Gastrocnemius medialis (tissue), 4 donors: ENCODE data around the gene CLPX. TPM values are rescaled to one million over a fixed set of nuclear protein-coding genes. Genes with fewer than 3 reads are reported as not detected.

Source experiments
- ATAC-seq, 2 donors: fragments of 150-250 bp; one replicate each; pipeline ENCODE4 v1.9.1; 2016
- DNase-seq, 2 donors: peaks; one replicate each; pipeline ENCODE4 v3.0.0-alpha.2; 2019
- H3K27ac ChIP-seq, 4 donors: fragments of 200-600 bp; sonication (generic); 1 replicate in 1 of 4; 2 replicates in 3 of 4; pipeline ENCODE4 v1.5.1; 2016 to 2018; ENCODE audit warnings: mild to moderate bottlenecking in 2 of 4, moderate library complexity in 1 of 4
- H3K27me3 ChIP-seq, 3 donors: fragments of 200-600 bp; sonication (generic) in 2 of 3; 1 replicate in 1 of 3; 2 replicates in 2 of 3; pipeline versions ENCODE4 v1.5.1 to v1.6.0; 2016 to 2019; ENCODE audit warnings: mild to moderate bottlenecking in 1 of 3, moderate library complexity in 1 of 3
- H3K36me3 ChIP-seq, 2 donors: fragments of 200-600 bp; sonication (generic) in 1 of 2; one replicate each; pipeline ENCODE4 v1.5.1; 2017 to 2018
- H3K4me1 ChIP-seq, 2 donors: fragments of 200-600 bp; sonication (generic) in 1 of 2; one replicate each; pipeline ENCODE4 v1.5.1; 2016 to 2017; ENCODE audit warnings: mild to moderate bottlenecking in 2 of 2
- H3K4me3 ChIP-seq, 4 donors: fragments of 200-600 bp; sonication (generic) in 3 of 4; 1 replicate in 1 of 4; 2 replicates in 3 of 4; pipeline ENCODE4 v1.5.1; 2016 to 2019; ENCODE audit warnings: mild to moderate bottlenecking in 2 of 4
- H3K9me3 ChIP-seq, 3 donors: fragments of 200-600 bp; sonication (generic) in 2 of 3; 1 replicate in 1 of 3; 2 replicates in 2 of 3; pipeline ENCODE4 v1.5.1; 2016 to 2019
- CTCF ChIP-seq, 5 experiments: fragments of 450-650 bp in 3 of 5; fragments of 200-600 bp in 2 of 5; sonication (generic) in 2 of 5; IDR thresholded peaks in 4 of 5; conservative IDR thresholded peaks in 1 of 5; 1 replicate in 4 of 5; 2 replicates in 1 of 5; pipeline ENCODE4 v1.5.1; 2016 to 2019; ENCODE audit warnings: antibody characterized with exemption in 5 of 5, mild to moderate bottlenecking in 3 of 5, moderate library complexity in 3 of 5
- POLR2A ChIP-seq, 2 donors: fragments of 450-650 bp; IDR thresholded peaks; one replicate each; pipeline ENCODE4 v1.6.1; 2017; ENCODE audit warnings: antibody characterized with exemption in 2 of 2, mild to moderate bottlenecking in 2 of 2, moderate library complexity in 2 of 2
- in situ Hi-C, 4 donors: fragments of 200-750 bp; cut with MboI; loops; one replicate each; pipeline versions ENCODE4 v1.15.0 to v1.8.0; 2017; ENCODE audit warnings: low sequenced_read_pairs in 4 of 4
- intact Hi-C: fragments of 100-400 bp; cut with DNase I; formaldehyde crosslinking; loops from one replicate; pipeline ENCODE4 v1.15.1; 2023; ENCODE audit warnings: low total_unique reads
- total RNA-seq, 4 donors: library from RNA; depleted of rRNA; stranded (reverse); fragments of >200 nt; gene quantifications; one replicate each; pipeline versions ENCODE4 v1.1.0 to v1.2.3, GENCODE V29; 2016

Gene CLPX
- total RNA-seq, 4 donors from 2014 or later, result 49.3 to 116 (median 63.3) TPM

DNA sequence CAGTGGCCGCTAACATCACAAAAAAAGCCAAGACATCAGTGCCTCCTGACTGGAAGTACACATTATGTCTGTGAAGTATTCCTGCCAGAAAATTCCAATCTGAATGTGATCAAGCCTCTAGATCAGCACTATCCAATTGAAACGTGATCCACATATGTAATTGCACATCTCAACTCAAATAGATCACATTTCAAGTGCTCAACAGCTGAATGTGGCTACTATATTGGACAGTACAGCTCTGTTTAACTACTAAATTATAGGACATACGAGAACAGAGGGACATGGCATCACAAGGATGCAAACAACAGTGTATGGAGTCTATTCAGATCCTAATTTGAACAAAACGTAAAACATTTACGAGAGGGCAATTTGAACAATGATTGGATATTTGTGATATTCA is 69.6 kb downstream of the CLPX start:
- Histone ChIP-seq H3K27ac (peak overlapping the region in 1 of 4 donors; percentile 21), H3K4me1 (peaks cover 0 to 15% of the 10 kb centered on the region in 2 donors), H3K36me3 (peaks cover 2 to 56% of the 10 kb centered on the region in 2 donors), H3K9me3 (no peaks in the 10 kb centered on the region), H3K27me3 (no peaks in the 10 kb centered on the region), H3K4me3 (no peak overlapping the region)
- ATAC-seq, result peak in 1 of 2 donors; percentile 81
- TF ChIP-seq CTCF (IDR thresholded peaks at IDR 0.05 in 4 of 5, conservative IDR thresholded peaks at IDR 0.05 in 1 of 5), result no peak
- TF ChIP-seq POLR2A (IDR thresholded peaks at IDR 0.05), result no peak
- no peak for DNase-seq
- in situ Hi-C loops, result no loop called here
- intact Hi-C loops, result no loop called here

GRCh38 chr15:65115086-65115485 is 70.1 kb downstream of the CLPX start, which contains the start of gene UBAP1L:
Gene UBAP1L, minus strand, starts transcription at chr15:65115200. Its CDS starts 8,985 bp downstream, at chr15:65106215.
- Histone ChIP-seq H3K27ac (peak within 1 kb of the TSS in 1 of 4 donors; percentile 21), H3K4me1 (peaks cover 0 to 15% of the 10 kb centered on the region in 2 donors), H3K27me3 (no peaks in the 10 kb centered on the region), H3K4me3 (no peak within 1 kb of the TSS), H3K36me3 (peaks cover 2 to 56% of the 10 kb centered on the region in 2 donors), H3K9me3 (no peaks in the 10 kb centered on the region)
- no peak for TF ChIP-seq POLR2A (IDR thresholded peaks at IDR 0.05)
- no peak for TF ChIP-seq CTCF (IDR thresholded peaks at IDR 0.05 in 4 of 5, conservative IDR thresholded peaks at IDR 0.05 in 1 of 5)
- in situ Hi-C loops, result no loop called here
- intact Hi-C loops, result no loop called here
- ATAC-seq, result peak; percentile 39 to 83
- DNase-seq, result no peak

DNA sequence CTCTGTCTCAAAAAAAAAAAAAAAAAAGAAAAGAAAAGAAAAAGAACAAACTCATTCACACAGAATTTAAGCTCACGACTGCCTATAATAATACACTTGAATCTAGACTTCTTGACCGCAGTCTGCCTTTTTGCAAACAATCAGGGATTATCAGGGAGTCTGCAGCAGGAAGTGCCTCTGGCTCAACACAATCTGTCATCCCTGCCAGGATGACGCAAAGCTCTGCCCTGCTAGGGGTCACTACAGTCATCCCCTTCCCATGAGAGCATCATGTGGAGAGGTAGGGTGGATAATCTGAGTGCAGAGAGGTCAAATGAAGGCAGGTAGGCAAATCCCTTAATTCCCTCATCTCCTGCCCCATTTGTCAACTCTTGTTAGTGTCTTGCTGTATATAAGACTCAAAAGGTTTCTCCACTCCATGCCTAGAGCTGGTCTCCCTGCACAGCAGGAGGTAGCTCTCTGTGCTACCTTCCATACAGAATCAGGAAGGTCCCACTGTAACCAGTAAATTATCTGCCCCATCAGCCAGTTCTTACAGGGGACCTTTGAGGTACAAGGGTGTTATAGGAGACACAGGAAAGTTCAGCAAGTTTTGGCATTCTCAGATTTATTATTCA is 74.4 kb downstream of the CLPX start:
- Histone ChIP-seq H3K27ac (no peak overlapping the region), H3K4me3 (no peak overlapping the region), H3K4me1 (peaks cover 0 to 12% of the 10 kb centered on the region in 2 donors), H3K27me3 (no peaks in the 10 kb centered on the region), H3K9me3 (no peaks in the 10 kb centered on the region), H3K36me3 (peaks cover 0 to 25% of the 10 kb centered on the region in 2 donors)
- in situ Hi-C loops, result no loop called here
- intact Hi-C loops, result no loop called here
- ATAC-seq, result no peak
- no peak for DNase-seq
- TF ChIP-seq POLR2A (IDR thresholded peaks at IDR 0.05) (no peak), CTCF (IDR thresholded peaks at IDR 0.05 in 4 of 5, conservative IDR thresholded peaks at IDR 0.05 in 1 of 5) (no peak)

- intact Hi-C loops, result no loop called here
- no peaks in the 10 kb centered on the region for H3K9me3 ChIP-seq
These were observed 79.0 kb downstream of the CLPX start for GRCh38 chr15:65106011-65106590.

More at GRCh38 chr15:65106011-65106590, 79.0 kb downstream of the CLPX start:
- in situ Hi-C loops, result no loop called here
- TF ChIP-seq POLR2A (IDR thresholded peaks at IDR 0.05) (no peak), CTCF (IDR thresholded peaks at IDR 0.05 in 4 of 5, conservative IDR thresholded peaks at IDR 0.05 in 1 of 5) (no peak)
- Histone ChIP-seq H3K4me3 (no peak overlapping the region), H3K36me3 (peaks cover 0 to 31% of the 10 kb centered on the region in 2 donors), H3K27me3 (no peaks in the 10 kb centered on the region), H3K27ac (no peak overlapping the region), H3K4me1 (no peaks in the 10 kb centered on the region)
- DNase-seq, result no peak
- no peak for ATAC-seq
